Stomach (tissue), 9 donors: ENCODE results near the gene DOCK9. TPM values are rescaled to one million over a fixed set of nuclear protein-coding genes. Genes with fewer than 3 reads are reported as not detected.

Source experiments
- DNase-seq, 2 donors: peaks; one replicate each; pipeline versions ENCODE4 v3.0.0 to v3.0.0-alpha.2; 2013 to 2019
- H3K27ac ChIP-seq, 5 donors: fragments of 200-600 bp in 4 of 5; sonication (generic) in 4 of 5; one replicate each; pipeline ENCODE4 v1.5.1; 2013 to 2019; ENCODE audit warnings: mild to moderate bottlenecking in 1 of 5, moderate library complexity in 1 of 5
- H3K27me3 ChIP-seq, 3 donors: fragments of 200-600 bp; sonication (generic); one replicate each; pipeline ENCODE4 v1.5.1; 2017 to 2019; ENCODE audit warnings: mixed run types in 1 of 3
- H3K36me3 ChIP-seq, 4 donors: fragments of 200-600 bp; sonication (generic); 1 replicate in 3 of 4; 2 replicates in 1 of 4; pipeline ENCODE4 v1.5.1; 2016 to 2019
- H3K4me1 ChIP-seq, 4 donors: fragments of 200-600 bp; sonication (generic); one replicate each; pipeline ENCODE4 v1.5.1; 2016 to 2019
- H3K4me3 ChIP-seq, 4 donors: fragments of 200-600 bp; sonication (generic) in 3 of 4; one replicate each; pipeline ENCODE4 v1.5.1; 2016 to 2019; ENCODE audit warnings: mild to moderate bottlenecking in 1 of 4
- H3K9me3 ChIP-seq, 4 donors: fragments of 200-600 bp; sonication (generic); one replicate each; pipeline ENCODE4 v1.5.1; 2016 to 2019
- EP300 ChIP-seq: sonication (generic); formaldehyde crosslinking; IDR thresholded peaks from one replicate; pipeline ENCODE4 v1.6.1; 2017; ENCODE audit warnings: antibody characterized with exemption
- POLR2A ChIP-seq, 4 donors: fragments of 450-650 bp; IDR thresholded peaks; one replicate each; pipeline ENCODE4 v1.6.1; 2016; ENCODE audit warnings: antibody characterized with exemption in 4 of 4, control low read depth in 2 of 4, mild to moderate bottlenecking in 1 of 4, moderate library complexity in 1 of 4
- POLR2AphosphoS5 ChIP-seq, 3 donors: sonication (generic); formaldehyde crosslinking; IDR thresholded peaks; one replicate each; pipeline ENCODE4 v1.6.1; 2016; ENCODE audit warnings: antibody characterized with exemption in 3 of 3
- WGBS, 5 donors: extraction: QIAGEN DNeasy Blood & Tissue Kit in 3 of 5; methylation state at CpG; one replicate each; pipeline versions ENCODE4 v1.1.5 to v1.1.7; 2013 to 2018; 5-methylcytosine and 5-hydroxymethylcytosine counted together
- intact Hi-C: fragments of 100-400 bp; cut with DNase I; formaldehyde crosslinking; loops from one replicate; pipeline ENCODE4 v1.15.1; 2023; ENCODE audit warnings: low total_unique reads
- polyA plus RNA-seq, 3 donors: library from polyadenylated mRNA; stranded (reverse); fragments of 200-250 nt; gene quantifications; one replicate each; pipeline ENCODE4 v1.2.3, GENCODE V29; 2013
- total RNA-seq, 5 donors: library from RNA; depleted of rRNA; stranded (reverse); fragments of >200 nt; gene quantifications; one replicate each; pipeline versions ENCODE4 v1.1.0 to v1.2.3, GENCODE V29; 2014 to 2016
- TF ChIP-seq, protein P1 (sequence below), 7 experiments: fragments of 450-650 bp in 4 of 7; fragments of 200-600 bp in 3 of 7; sonication (generic) in 3 of 7; IDR thresholded peaks; one replicate each; pipeline ENCODE4 v1.5.1; 2016 to 2019; ENCODE audit warnings: antibody characterized with exemption in 7 of 7, control low read depth in 2 of 7, mild to moderate bottlenecking in 1 of 7
- donor health status: healthy with polysubstance abuse.
- donor health status: Bipolar disorder and iron deficiency.
- donor health status: healthy.

DOCK9 gene
- total and polyA plus RNA-seq, 8 donors: 8.7 to 97.9 (median 49.2) TPM

DNA sequence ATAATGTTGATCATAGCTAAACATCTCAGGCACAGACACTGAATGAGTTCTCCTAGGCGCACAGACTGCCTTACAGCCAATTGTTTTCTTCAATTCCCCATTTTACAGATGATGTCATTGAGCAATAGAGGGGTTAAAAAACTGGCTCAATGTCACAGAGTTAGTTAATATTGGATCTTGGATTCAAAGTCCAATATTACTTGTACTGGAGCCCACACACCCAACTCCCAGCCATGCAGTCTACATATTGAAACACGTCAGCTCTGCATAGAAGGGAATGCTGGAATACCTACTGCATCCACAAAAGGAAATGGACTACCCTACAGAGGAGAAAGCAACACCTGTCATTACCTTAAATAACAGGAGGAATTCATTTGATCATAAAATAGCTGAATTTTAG, 149.2 kb downstream of the DOCK9 start:
- Histone ChIP-seq H3K4me3 (no peak overlapping the region), H3K36me3 (peaks cover 0 to 81% (median 69%) of the 10 kb centered on the region in 4 donors), H3K9me3 (no peaks in the 10 kb centered on the region), H3K27ac (no peak overlapping the region), H3K27me3 (no peaks in the 10 kb centered on the region), H3K4me1 (peaks cover 0 to 2% (median 0%) of the 10 kb centered on the region in 4 donors)
- WGBS, 5 donors: 86 to 92% (median 88%) methylated on average over 2 of the region's 2 CpGs
- DNase-seq: no peak
- intact Hi-C loops: no loop called here
- no peak for TF ChIP-seq EP300

DNA sequence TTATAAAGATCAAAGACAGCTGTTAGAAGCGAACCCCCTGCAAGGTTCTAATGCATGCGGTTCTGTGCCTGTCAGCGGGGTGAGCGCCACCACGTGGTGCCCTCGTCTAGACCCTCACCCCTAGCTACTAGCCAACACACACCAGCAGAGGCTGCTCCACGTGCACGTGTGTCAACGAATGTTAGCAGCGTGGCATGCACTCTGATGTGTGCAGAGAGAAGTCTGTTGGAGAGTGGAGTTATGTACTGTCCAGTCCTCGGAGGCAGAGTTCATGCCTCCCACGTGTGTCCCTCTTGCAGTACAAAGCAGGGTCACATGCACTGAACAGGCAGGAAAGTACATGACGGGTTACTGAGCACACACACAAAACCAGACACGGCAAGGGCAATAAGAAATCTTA, 150.4 kb downstream of the DOCK9 start:
- H3K4me1 ChIP-seq: peaks cover 0 to 14% (median 5%) of the 10 kb centered on the region in 4 donors
- peaks cover 0 to 87% (median 78%) of the 10 kb centered on the region in 4 donors for H3K36me3 ChIP-seq
- intact Hi-C loops: no loop called here
- H3K9me3 ChIP-seq: no peaks in the 10 kb centered on the region
- H3K27ac ChIP-seq: no peak overlapping the region
- no peak overlapping the region for H3K4me3 ChIP-seq
- 83 to 87% (median 85%) methylated on average over 14 of the region's 14 CpGs for WGBS, 5 donors
- TF ChIP-seq POLR2A (IDR thresholded peaks at IDR 0.05): no peak
- TF ChIP-seq, protein P1, sequence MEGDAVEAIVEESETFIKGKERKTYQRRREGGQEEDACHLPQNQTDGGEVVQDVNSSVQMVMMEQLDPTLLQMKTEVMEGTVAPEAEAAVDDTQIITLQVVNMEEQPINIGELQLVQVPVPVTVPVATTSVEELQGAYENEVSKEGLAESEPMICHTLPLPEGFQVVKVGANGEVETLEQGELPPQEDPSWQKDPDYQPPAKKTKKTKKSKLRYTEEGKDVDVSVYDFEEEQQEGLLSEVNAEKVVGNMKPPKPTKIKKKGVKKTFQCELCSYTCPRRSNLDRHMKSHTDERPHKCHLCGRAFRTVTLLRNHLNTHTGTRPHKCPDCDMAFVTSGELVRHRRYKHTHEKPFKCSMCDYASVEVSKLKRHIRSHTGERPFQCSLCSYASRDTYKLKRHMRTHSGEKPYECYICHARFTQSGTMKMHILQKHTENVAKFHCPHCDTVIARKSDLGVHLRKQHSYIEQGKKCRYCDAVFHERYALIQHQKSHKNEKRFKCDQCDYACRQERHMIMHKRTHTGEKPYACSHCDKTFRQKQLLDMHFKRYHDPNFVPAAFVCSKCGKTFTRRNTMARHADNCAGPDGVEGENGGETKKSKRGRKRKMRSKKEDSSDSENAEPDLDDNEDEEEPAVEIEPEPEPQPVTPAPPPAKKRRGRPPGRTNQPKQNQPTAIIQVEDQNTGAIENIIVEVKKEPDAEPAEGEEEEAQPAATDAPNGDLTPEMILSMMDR (IDR thresholded peaks at IDR 0.05): no peak
- TF ChIP-seq EP300: no peak
- no peak for TF ChIP-seq POLR2AphosphoS5 (IDR thresholded peaks at IDR 0.05)
- DNase-seq: no peak
- H3K27me3 ChIP-seq: no peaks in the 10 kb centered on the region

DNA sequence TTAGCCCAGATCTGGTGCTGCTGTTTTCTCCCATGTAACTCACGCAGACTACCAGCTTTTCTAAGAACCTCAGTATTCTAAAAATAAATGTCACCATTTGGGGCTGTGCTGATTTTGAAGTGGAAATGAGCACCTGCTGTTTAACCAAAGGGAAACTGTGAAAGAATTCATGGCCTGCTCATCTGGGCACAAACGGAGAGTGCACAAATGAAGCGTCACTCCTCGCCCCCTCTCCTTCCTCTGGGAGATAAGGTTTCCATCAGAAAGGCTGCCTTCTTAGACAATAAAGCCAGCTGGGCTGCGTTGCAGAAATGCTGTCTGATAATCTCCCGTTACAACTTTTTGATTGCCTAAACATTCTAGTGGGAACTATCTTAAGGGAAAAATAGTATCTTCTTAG, 151.7 kb downstream of the DOCK9 start:
- intact Hi-C loops: no loop called here
- Histone ChIP-seq H3K27me3 (no peaks in the 10 kb centered on the region), H3K4me1 (peaks cover 3 to 26% (median 12%) of the 10 kb centered on the region in 4 donors), H3K27ac (no peak overlapping the region), H3K9me3 (no peaks in the 10 kb centered on the region), H3K36me3 (peaks cover 0 to 81% (median 69%) of the 10 kb centered on the region in 4 donors), H3K4me3 (no peak overlapping the region)
- DNase-seq: no peak
- TF ChIP-seq EP300 (no peak), POLR2A (IDR thresholded peaks at IDR 0.05) (no peak), POLR2AphosphoS5 (IDR thresholded peaks at IDR 0.05) (no peak)
- TF ChIP-seq, protein P1 (IDR thresholded peaks at IDR 0.05): no peak
- 72 to 83% (median 74%) methylated on average over 6 of the region's 6 CpGs for WGBS, 5 donors

DNA sequence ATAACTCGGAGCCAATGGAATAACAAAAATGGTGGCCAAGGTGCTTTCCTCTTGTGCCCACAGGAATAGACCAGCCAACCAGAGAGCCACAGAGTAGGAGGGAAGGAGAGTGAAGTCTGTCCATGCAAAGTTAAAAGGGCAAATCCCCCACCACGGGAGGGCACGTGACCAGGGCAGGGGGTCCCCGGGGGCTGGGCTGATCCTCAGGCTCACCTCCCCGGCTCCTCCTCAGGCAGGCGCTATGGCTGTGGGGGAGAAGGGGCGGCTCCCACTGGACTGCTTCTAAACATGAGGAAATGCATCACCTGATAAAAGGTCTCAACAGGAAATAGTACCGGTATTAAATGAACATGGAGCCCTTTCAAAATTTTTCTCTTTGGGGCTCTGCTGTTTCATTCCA, 152.2 kb downstream of the DOCK9 start:
- intact Hi-C loops: no loop called here
- peaks cover 4 to 26% (median 13%) of the 10 kb centered on the region in 4 donors for H3K4me1 ChIP-seq
- DNase-seq: no peak
- H3K4me3 ChIP-seq: no peak overlapping the region
- peaks cover 0 to 78% (median 64%) of the 10 kb centered on the region in 4 donors for H3K36me3 ChIP-seq
- TF ChIP-seq, protein P1 (IDR thresholded peaks at IDR 0.05): no peak
- TF ChIP-seq EP300: no peak
- TF ChIP-seq POLR2AphosphoS5 (IDR thresholded peaks at IDR 0.05): no peak
- H3K27me3 ChIP-seq: no peaks in the 10 kb centered on the region
- WGBS, 5 donors: 73 to 84% (median 77%) methylated on average over 8 of the region's 8 CpGs
- H3K27ac ChIP-seq: no peak overlapping the region
- no peaks in the 10 kb centered on the region for H3K9me3 ChIP-seq

DNA sequence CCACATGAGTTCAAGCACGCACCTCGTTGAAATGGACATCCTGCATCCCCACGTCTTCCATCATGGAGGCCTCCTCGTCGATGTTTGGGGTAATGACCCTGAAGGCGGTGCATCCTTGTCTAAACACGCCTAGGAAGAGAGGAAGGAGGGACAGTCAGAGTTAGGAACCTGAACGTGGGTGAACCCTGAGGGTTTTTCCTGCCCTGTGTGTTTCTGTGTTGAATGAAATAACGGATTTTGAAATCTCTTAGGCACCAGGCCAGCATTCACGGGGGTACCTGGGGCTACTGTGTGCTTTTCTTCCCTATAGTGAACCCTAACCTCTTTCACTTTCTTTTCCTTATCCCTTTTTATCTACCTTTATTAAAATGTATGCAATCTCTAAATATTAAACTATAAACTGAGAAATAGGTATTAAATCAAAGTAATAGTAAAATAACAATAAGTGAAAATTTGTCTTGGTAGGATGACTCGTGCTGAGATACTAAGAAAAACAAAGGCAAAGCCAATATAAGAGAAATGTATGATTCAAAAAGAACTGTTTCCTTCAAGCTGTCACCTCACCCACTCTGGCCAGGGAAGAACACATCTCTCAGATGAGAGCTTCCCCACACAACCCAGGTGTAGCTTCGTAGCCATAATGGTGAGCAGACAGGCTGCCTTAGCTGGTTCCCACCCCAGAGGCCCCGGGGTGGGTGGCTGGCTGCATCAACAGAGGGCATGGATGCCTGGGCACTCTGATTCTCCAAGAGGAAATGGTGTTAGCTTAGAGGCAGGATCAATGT, 153.3 kb downstream of the DOCK9 start:
- intact Hi-C loops: no loop called here
- WGBS, 5 donors: 81 to 86% (median 82%) methylated on average over 13 of the region's 13 CpGs
- Histone ChIP-seq H3K27me3 (no peaks in the 10 kb centered on the region), H3K4me3 (no peak overlapping the region), H3K9me3 (no peaks in the 10 kb centered on the region), H3K27ac (no peak overlapping the region), H3K4me1 (peaks cover 4 to 26% (median 13%) of the 10 kb centered on the region in 4 donors), H3K36me3 (peaks cover 0 to 71% (median 57%) of the 10 kb centered on the region in 4 donors)
- DNase-seq: no peak
- TF ChIP-seq, protein P1 (IDR thresholded peaks at IDR 0.05): no peak
